Caco-2 (cell line): ENCODE measurements around the gene METTL16. TPM values are rescaled to one million over a fixed set of nuclear protein-coding genes. Genes with fewer than 3 reads are reported as not detected.
A peak's percentile ranks its signal among the peaks of the same experiment; 100 is the strongest.

ENCODE experiments used
- BruUV-seq: library from RNA; stranded (reverse); fragments of 400-500 nt; replicated peaks from 2 replicates; lab custom pipeline; 2021; lab: Mats Ljungman, UMichigan
- CTCF ChIA-PET: fragments of 300-600 bp; sonication (Branson Sonifier 250); formaldehyde crosslinking; loops from one replicate; lab custom pipeline; 2022; ENCODE audit warnings: antibody characterized with exemption; lab: Charles Lee
- POLR2A ChIA-PET: fragments of 300-600 bp; sonication (Branson Sonifier 250); formaldehyde crosslinking; loops from one replicate; lab custom pipeline; 2022; ENCODE audit warnings: antibody characterized with exemption; lab: Charles Lee
- DNase-seq, 2 experiments: peaks; one replicate each; pipeline versions ENCODE4 v3.0.0 to v3.0.0-alpha.2; 2020 to 2022
- H3K27me3 ChIP-seq: replicated peaks from 2 replicates; pipeline ENCODE4 v1.6.0; 2011; ENCODE audit warnings: low read length; ENCODE audit not compliant: control insufficient read depth, insufficient read depth
- H3K36me3 ChIP-seq: 2 replicates; pipeline ENCODE4 v1.5.1; 2011; ENCODE audit warnings: low read length; ENCODE audit not compliant: control insufficient read depth, insufficient read depth
- H3K4me1 ChIP-seq: fragments of 250-450 bp; sonication (Bioruptor Pico); 2 replicates; pipeline ENCODE4 v1.5.1; 2020; ENCODE audit warnings: mild to moderate bottlenecking
- H3K4me3 ChIP-seq: 2 replicates; pipeline ENCODE4 v1.5.1; 2011; ENCODE audit warnings: low read depth, mild to moderate bottlenecking, control low read depth, low read length
- H3K9me3 ChIP-seq: fragments of 250-450 bp; sonication (Bioruptor Pico); 2 replicates; pipeline ENCODE4 v1.5.1; 2020; ENCODE audit warnings: mild to moderate bottlenecking, moderate library complexity
- H3K27ac Mint-ChIP-seq: one replicate; pipeline ENCODE4 v1.8.0; 2022; ENCODE audit warnings: mixed read lengths; ENCODE audit not compliant: unreplicated experiment
- H3K27me3 Mint-ChIP-seq: one replicate; pipeline ENCODE4 v1.8.0; 2022; ENCODE audit warnings: mixed read lengths; ENCODE audit not compliant: insufficient read depth, unreplicated experiment
- H3K36me3 Mint-ChIP-seq: one replicate; pipeline ENCODE4 v1.8.0; 2022; ENCODE audit warnings: mild to moderate bottlenecking, mixed read lengths; ENCODE audit not compliant: insufficient read depth, unreplicated experiment
- H3K4me1 Mint-ChIP-seq: one replicate; pipeline ENCODE4 v1.8.0; 2022; ENCODE audit warnings: low read depth, mixed read lengths; ENCODE audit not compliant: unreplicated experiment
- H3K4me3 Mint-ChIP-seq: one replicate; pipeline ENCODE4 v1.8.0; 2022; ENCODE audit warnings: mild to moderate bottlenecking, moderate library complexity, mixed read lengths; ENCODE audit not compliant: unreplicated experiment
- H3K9me3 Mint-ChIP-seq: one replicate; pipeline ENCODE4 v1.8.0; 2022; ENCODE audit warnings: mixed read lengths; ENCODE audit not compliant: unreplicated experiment
- intact Hi-C: fragments of 100-400 bp; cut with micrococcal nuclease; formaldehyde crosslinking; loops from one replicate; pipeline ENCODE4 v1.10.0; 2022; ENCODE audit not compliant: unreplicated experiment
- total RNA-seq: library from RNA; stranded (reverse); gene quantifications from 2 replicates; pipeline ENCODE4 v1.2.3, GENCODE V29; 2022
- TF ChIP-seq, protein P1 (sequence below), 2 experiments: fragments of 200-600 bp in 1 of 2; IDR thresholded peaks; 1 replicate in 1 of 2; 2 replicates in 1 of 2; pipeline versions ENCODE4 v1.5.1 to v1.8.0; 2011 to 2022; ENCODE audit warnings: antibody characterized with exemption in 1 of 2, control low read depth in 1 of 2, inconsistent platforms in 1 of 2, low read depth in 1 of 2, low read length in 1 of 2, mild to moderate bottlenecking in 1 of 2, moderate library complexity in 1 of 2; ENCODE audit not compliant: insufficient read depth in 1 of 2, severe bottlenecking in 1 of 2, unreplicated experiment in 1 of 2

Gene METTL16
- total RNA-seq, 1 experiment from 2014 or later: 50.4 TPM

DNA sequence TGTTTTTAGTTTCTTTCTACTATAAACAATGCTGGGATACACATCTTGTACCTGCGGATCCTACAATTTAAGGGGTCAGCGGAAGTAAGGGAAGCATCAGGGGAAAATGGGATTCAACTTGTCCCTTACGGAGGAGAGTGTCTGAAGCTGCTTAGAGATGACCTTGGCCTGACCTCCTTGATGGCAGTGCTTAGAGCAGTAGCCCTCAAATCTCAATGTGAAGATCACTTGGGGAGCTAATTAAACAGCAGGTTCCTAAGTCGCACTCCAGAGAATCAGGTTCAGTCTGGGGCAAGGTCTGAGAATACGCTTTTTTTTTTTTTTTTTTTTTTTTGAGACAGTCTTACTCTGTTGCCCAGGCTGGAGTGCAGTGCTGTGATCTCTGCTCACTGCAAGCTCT is 9.6 kb upstream of the METTL16 start:
- no peaks in the 10 kb centered on the region for H3K9me3 Mint-ChIP-seq
- no peak overlapping the region for H3K4me3 Mint-ChIP-seq
- intact Hi-C loops: no loop called here
- Histone ChIP-seq H3K9me3 (no peaks in the 10 kb centered on the region), H3K4me1 (no peaks in the 10 kb centered on the region), H3K4me3 (no peak overlapping the region), H3K27me3 (no peaks in the 10 kb centered on the region), H3K36me3 (no peaks in the 10 kb centered on the region)
- DNase-seq: no peak
- H3K27me3 Mint-ChIP-seq: no peaks in the 10 kb centered on the region
- TF ChIP-seq, protein P1, sequence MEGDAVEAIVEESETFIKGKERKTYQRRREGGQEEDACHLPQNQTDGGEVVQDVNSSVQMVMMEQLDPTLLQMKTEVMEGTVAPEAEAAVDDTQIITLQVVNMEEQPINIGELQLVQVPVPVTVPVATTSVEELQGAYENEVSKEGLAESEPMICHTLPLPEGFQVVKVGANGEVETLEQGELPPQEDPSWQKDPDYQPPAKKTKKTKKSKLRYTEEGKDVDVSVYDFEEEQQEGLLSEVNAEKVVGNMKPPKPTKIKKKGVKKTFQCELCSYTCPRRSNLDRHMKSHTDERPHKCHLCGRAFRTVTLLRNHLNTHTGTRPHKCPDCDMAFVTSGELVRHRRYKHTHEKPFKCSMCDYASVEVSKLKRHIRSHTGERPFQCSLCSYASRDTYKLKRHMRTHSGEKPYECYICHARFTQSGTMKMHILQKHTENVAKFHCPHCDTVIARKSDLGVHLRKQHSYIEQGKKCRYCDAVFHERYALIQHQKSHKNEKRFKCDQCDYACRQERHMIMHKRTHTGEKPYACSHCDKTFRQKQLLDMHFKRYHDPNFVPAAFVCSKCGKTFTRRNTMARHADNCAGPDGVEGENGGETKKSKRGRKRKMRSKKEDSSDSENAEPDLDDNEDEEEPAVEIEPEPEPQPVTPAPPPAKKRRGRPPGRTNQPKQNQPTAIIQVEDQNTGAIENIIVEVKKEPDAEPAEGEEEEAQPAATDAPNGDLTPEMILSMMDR (IDR thresholded peaks at IDR 0.05; ENCODE audit: insufficient read depth in 1 of 2, low read depth in 1 of 2, low read length in 1 of 2, severe bottlenecking in 1 of 2, unreplicated experiment in 1 of 2): no peak
- CTCF ChIA-PET: no interaction called here
- no peaks in the 10 kb centered on the region for H3K36me3 Mint-ChIP-seq
- POLR2A ChIA-PET: no interaction called here
- H3K27ac Mint-ChIP-seq: no peak overlapping the region
- H3K4me1 Mint-ChIP-seq: no peaks in the 10 kb centered on the region
- BruUV-seq: no TSS peak

DNA sequence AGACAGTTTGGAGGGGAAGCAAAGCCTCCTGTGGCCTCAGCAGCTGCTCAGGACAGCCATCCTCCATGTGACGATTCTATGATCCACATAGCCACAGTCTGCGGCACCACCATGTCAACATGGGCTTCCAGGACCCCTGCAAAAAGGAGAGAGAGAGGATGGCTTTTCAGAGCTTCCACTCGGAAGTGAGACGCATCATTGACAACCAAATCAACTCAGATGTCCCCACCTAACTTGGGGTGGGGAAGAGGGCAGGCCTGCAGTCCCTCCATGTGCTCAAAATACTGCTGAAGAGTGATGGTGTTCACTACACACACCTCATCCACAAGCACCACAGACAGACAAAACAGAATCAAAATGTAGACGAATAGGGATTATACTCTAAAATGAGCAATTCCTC is 5.9 kb upstream of the METTL16 start:
- CTCF ChIA-PET: no interaction called here
- intact Hi-C loops: no loop called here
- no peaks in the 10 kb centered on the region for H3K27me3 Mint-ChIP-seq
- no TSS peak for BruUV-seq
- no peaks in the 10 kb centered on the region for H3K27me3 ChIP-seq
- 0 out of 2 replicates have a peak, but pooled peaks cover 3% of the 10 kb centered on the region for H3K4me1 ChIP-seq
- H3K4me3 ChIP-seq: no peak overlapping the region
- no peaks in the 10 kb centered on the region for H3K9me3 ChIP-seq
- TF ChIP-seq, protein P1 (IDR thresholded peaks at IDR 0.05; ENCODE audit: insufficient read depth in 1 of 2, low read depth in 1 of 2, low read length in 1 of 2, severe bottlenecking in 1 of 2, unreplicated experiment in 1 of 2): no peak
- POLR2A ChIA-PET: no interaction called here
- H3K36me3 Mint-ChIP-seq: no peaks in the 10 kb centered on the region
- no peaks in the 10 kb centered on the region for H3K9me3 Mint-ChIP-seq
- no peak for DNase-seq
- no peaks in the 10 kb centered on the region for H3K36me3 ChIP-seq
- no peak overlapping the region for H3K27ac Mint-ChIP-seq
- H3K4me3 Mint-ChIP-seq: no peak overlapping the region
- H3K4me1 Mint-ChIP-seq: no peaks in the 10 kb centered on the region

DNA sequence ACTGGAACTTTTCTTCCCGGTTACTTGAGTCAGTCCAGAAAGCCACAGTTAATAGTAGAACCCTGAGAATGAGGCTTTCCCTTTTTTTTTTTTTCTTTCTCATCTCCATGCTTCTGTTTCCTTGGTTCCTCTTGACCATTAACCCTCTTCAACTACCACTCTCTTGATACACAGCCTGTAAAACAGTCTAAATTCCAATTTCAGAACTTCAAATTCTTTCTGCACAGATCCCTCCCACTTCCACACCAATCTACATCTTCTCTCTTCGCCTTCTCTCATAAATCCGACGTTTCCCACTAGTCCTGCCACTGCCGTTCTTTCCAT is 588 bp downstream of the METTL16 start:
- Histone ChIP-seq H3K27me3 (no peaks in the 10 kb centered on the region), H3K36me3 (no peaks in the 10 kb centered on the region), H3K9me3 (no peaks in the 10 kb centered on the region), H3K4me3 (peak overlapping the region; percentile 53), H3K4me1 (peaks cover 7% of the 10 kb centered on the region)
- Mint-ChIP-seq H3K36me3 (peaks cover 12% of the 10 kb centered on the region), H3K9me3 (no peaks in the 10 kb centered on the region), H3K4me3 (no peak overlapping the region), H3K27me3 (no peaks in the 10 kb centered on the region), H3K4me1 (peaks cover 12% of the 10 kb centered on the region), H3K27ac (no peak overlapping the region)
- ChIA-PET POLR2A (interaction anchor here (0.6 to 1.4 kb wide), 9 partner anchors 9 to 195 kb away, joined by 3 to 12 read pairs (median 3); partner anchors contain the start of gene PAFAH1B1), CTCF (interaction anchor here (1.3 kb wide), 1 partner anchor 82 kb away, joined by 3 read pairs; the partner anchor contains the start of gene PAFAH1B1)
- DNase-seq: no peak
- intact Hi-C loops: loop anchor here (1.0 to 5.0 kb wide), 2 partner anchors 81 to 164 kb away; partner anchors contain the start of gene PAFAH1B1
- TF ChIP-seq, protein P1 (IDR thresholded peaks at IDR 0.05; ENCODE audit: insufficient read depth in 1 of 2, low read depth in 1 of 2, low read length in 1 of 2, severe bottlenecking in 1 of 2, unreplicated experiment in 1 of 2): no peak
- TSS peak; percentile 82 for BruUV-seq
